Endothelial cell of hepatic sinusoid (primary cell): ENCODE data around the gene IGF1.

Source experiments
- in situ Hi-C: cut with HindIII; loops from 2 replicates; pipeline ENCODE4 v1.10.0; 2017; ENCODE audit warnings: low sequenced_read_pairs

The IGF1 gene

DNA sequence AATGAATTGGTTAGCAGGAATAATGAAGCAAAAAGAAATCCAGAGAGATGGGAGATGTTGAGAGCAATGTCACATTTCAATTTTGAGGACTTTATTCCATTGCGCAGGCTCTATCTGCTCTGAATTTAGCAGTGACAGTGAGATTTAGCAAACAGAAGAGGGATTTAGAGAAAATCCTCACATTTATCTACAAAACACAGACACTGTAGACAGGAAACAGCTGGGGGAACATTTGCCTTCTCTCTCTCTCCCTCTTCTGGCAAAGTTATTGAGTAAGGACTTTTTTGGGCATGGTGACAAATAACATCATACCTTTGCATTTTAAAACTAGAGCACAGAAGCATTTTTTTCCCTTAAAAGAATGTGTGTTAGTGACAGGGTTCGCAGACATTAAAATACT lies at the start of gene IGF1:
IGF1 (minus strand) TSS at position 158 of the 400 bp plus-strand sequence. CDS start 182 bp downstream, outside the sequence.
- in situ Hi-C loops = no loop called here

GRCh38 chr12:102528111-102528510 lies 47.7 kb upstream of the IGF1 start:
- in situ Hi-C loops = no loop called here

GRCh38 chr12:102527171-102527720 lies 46.9 kb upstream of the IGF1 start:
- in situ Hi-C loops = no loop called here

GRCh38 chr12:102526656-102527055 lies 46.3 kb upstream of the IGF1 start:
- in situ Hi-C loops = no loop called here

DNA sequence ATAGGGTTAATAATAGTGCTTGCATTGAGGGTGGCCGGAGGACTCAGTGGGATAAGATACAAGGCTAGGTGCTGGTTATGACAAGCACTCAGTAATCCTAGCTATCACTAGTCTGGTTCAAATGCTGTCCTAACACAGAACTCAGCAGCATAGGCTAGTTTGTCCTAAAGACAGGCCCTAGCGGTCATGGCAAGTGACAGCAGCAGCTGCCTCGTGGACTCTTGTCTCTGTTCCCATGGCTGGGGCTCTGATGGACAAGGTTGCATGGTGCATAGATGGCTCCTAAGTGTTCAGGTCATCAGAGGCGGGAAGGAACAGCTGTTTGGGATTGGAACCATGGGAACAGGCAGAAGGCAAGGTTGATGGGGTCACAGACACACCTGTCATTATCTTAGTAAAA lies 42.4 kb upstream of the IGF1 start:
- in situ Hi-C loops = no loop called here

- in situ Hi-C loops = no loop called here
Observed at GRCh38 chr12:102521662-102522277, 41.4 kb upstream of the IGF1 start.

DNA sequence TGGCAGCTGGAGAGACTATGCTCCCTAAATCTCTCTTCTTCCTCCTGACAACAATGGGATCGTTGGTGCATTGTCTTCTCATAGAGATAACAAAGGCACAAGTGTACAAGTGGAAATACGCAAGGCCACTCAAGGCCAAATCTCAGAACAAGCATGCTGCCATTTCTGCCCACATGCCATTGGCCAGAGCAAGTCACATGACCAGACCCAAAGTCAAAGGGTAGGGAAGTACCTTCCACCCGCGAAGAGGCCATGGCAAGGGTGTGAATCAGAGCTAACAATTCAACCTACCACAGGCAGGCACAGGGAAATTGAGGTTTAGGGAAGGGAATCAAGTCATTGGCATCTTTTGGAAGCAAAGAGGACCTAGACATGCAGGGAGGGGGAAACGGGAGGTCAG lies 38.5 kb upstream of the IGF1 start:
- in situ Hi-C loops = no loop called here

GRCh38 chr12:102514696-102515095 lies 34.3 kb upstream of the IGF1 start:
- in situ Hi-C loops = no loop called here

- in situ Hi-C loops = no loop called here
Observed at GRCh38 chr12:102513739-102514138, 33.4 kb upstream of the IGF1 start.

DNA sequence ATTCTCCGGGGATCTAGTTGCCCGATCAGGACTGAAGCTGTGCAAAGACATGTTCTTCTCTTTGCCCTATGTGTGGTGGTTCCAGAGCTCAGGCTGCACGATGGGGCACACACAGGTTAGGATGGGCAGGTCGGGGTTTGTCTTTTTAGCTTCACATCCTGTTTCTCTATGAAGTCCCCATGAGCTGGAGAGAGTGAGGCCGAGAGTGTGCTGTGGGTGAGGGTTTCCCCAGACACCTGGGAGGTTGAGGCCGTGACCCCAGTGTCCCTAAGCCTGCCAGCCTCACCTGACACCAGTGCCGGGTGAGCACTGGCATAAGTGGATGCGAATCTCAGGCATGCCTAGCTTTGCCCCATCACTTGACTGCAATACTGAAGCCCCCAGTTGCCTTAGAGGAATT lies 32.9 kb upstream of the IGF1 start:
- in situ Hi-C loops = no loop called here

DNA sequence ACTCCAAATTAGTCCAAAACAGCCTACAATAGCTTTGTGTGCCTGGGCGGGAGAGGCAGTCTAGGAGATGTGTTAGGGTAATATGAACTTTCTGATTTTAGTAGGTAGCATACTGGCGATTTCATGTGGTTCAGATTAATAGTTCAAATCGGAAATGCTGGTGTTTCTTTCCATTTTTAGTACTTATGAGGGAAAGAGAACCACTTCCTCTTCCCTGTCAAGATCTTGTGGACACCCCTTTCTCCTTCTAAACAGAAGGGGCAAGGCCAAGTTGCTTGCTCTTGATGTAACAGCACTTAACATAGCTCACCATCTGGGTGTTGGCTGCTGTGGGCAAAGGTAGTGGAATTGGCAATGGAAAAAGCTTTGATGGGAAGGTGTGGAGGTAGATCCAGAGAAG lies 32.2 kb upstream of the IGF1 start:
- in situ Hi-C loops = no loop called here

- in situ Hi-C loops = no loop called here
Observed at GRCh38 chr12:102511575-102511974, 31.2 kb upstream of the IGF1 start.

DNA sequence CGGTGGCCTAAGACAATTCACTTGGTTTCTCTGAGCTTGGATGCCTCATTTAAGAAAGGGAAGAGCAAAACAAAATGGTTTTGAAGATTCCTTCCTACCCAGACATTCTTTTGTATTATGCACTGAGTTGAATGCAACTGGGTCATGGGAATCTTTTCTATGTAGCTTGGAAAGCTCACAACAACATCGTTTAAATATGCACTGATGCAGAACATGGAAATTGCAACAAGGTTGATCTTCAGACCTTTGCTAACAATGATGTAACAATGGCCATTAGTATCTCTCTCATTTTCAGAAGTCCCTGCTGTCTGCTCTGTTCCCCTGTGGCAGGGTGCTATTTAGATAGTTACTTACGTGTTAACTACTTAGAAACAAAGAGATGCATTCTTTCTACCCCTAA lies 30.1 kb upstream of the IGF1 start:
- in situ Hi-C loops = no loop called here

DNA sequence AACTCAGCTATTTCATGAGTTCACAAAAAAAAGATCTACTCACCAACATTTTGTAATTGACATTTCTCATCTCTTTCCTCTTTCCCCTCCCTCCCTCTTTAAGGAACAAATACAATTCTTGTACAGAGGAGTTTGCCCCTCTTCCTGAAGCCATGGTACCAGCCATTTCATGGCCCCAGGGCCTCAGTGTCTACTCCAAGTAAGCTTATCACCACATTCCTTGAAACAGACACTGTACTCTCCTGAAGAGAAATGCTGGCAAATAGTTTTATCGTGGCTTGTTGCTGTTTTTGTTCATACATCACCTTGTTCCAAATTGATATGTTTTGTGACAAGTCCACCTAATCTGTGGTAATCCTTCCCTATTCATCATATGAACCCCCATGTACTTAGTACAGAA lies 29.7 kb upstream of the IGF1 start:
- in situ Hi-C loops = no loop called here

GRCh38 chr12:102509123-102509626 lies 28.8 kb upstream of the IGF1 start:
- in situ Hi-C loops = no loop called here

DNA sequence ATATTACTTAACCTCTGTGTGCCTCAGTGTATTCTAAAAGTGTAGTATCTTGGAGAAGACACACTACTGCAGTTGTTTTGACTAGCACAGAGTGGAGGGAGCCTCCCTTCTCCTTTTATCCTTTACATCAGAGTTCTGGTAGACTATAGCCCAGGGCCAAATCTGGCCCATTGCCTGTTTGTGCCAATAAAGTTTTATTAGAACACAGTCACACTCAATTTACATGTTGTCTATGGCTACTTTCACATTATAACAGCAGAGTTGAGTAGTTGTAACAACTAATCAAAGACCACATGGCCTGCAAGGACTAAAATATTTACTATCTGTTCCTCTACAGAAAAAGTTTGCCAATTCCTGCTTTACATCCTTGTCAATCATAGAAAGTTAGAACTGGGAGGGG lies 27.7 kb upstream of the IGF1 start:
- in situ Hi-C loops = no loop called here

DNA sequence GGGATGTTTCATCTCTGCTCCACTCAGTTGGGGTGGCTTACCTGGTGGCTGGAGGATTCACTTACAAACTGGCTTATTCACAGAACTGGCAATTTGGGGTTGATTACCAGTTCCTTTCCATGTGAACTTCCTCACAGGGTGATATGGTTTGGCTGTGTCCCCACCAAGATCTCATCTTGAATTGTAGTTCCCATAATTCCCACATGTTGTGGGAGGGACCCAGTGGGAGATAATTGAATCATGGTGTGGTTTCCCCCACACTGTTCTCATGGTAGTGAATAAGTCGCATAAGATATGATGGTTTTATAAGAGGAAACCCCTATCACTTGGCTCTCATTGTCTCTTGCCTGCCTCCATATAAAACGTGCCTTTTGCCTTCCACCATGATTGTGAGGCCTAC lies 26.9 kb upstream of the IGF1 start:
- in situ Hi-C loops = no loop called here

GRCh38 chr12:102504871-102505270 lies 24.5 kb upstream of the IGF1 start:
- in situ Hi-C loops = no loop called here

DNA sequence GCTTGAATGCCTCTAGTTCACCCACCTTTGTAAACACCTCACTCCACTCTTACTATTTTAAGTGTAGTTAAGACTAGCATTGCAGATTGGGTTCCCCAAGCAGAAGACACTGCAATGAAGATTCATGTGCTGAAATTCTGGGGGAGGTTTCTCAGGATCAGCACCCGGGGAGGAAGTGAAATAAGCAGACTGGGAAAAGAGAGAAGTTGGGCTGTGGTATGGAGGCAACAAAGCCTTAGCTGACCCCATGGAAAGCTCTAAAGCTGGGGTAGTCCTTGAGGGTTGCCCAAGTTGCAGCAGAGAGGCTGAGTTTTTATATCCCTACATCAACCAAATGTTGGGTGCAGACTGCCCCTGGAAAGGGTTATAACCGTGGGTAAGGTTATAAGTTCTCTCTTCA lies 23.9 kb upstream of the IGF1 start:
- in situ Hi-C loops = no loop called here

GRCh38 chr12:102503831-102504230 lies 23.5 kb upstream of the IGF1 start:
- in situ Hi-C loops = no loop called here

GRCh38 chr12:102503056-102503681 lies 22.8 kb upstream of the IGF1 start:
- in situ Hi-C loops = no loop called here

GRCh38 chr12:102501773-102502172 lies 21.4 kb upstream of the IGF1 start:
- in situ Hi-C loops = no loop called here
